GM12878 (cell line): ENCODE data around the gene FAR2. TPM values are rescaled to one million over a fixed set of nuclear protein-coding genes. Genes with fewer than 3 reads are reported as not detected.

Source experiments
- ATAC-seq: fragments of 200-7000 bp; cut with Tn5 transposase; 3 replicates; pipeline ENCODE4 v1.9.1; 2020; ENCODE audit warnings: mild to moderate bottlenecking, moderate library complexity
- BruUV-seq: library from RNA; stranded (reverse); fragments of 400-500 nt; replicated peaks from 2 replicates; lab custom pipeline; 2021; lab: Mats Ljungman, UMichigan
- CTCF ChIA-PET: fragments of 300-600 bp; sonication (Branson Sonifier 250); formaldehyde crosslinking; extraction: SDS; loops from one replicate; lab custom pipeline; 2021; ENCODE audit warnings: inconsistent platforms; lab: Yijun Ruan, JAX
- POLR2A ChIA-PET: fragments of 350-600 bp; formaldehyde crosslinking; extraction: SDS; loops from one replicate; lab custom pipeline; 2021; ENCODE audit warnings: inconsistent platforms; lab: Charles Lee
- RAD21 ChIA-PET: fragments of 300-600 bp; sonication (Branson Sonifier 250); formaldehyde crosslinking; loops from one replicate; lab custom pipeline; 2023; ENCODE audit warnings: antibody characterized with exemption; ENCODE audit not compliant: unreplicated experiment; lab: Charles Lee
- SMC1A ChIA-PET: fragments of 300-600 bp; sonication (Branson Sonifier 250); formaldehyde crosslinking; loops from one replicate; lab custom pipeline; 2023; ENCODE audit not compliant: unreplicated experiment, uncharacterized antibody; lab: Charles Lee
- DNase-seq: peaks from one replicate; pipeline ENCODE4 v3.0.0-alpha.2; 2011; ENCODE audit warnings: low read depth, low spot score
- FAIRE-seq: peaks from 3 replicates; lab custom pipeline; 2011; peaks lifted over from hg19 to GRCh38; lab: Jason Lieb, UNC
- H2AFZ ChIP-seq: 2 replicates; pipeline ENCODE4 v1.6.0; 2011; ENCODE audit warnings: low read depth, low read length, control low read depth; ENCODE audit not compliant: control insufficient read depth
- H3K27ac ChIP-seq: 2 replicates; pipeline ENCODE4 v1.5.1; 2011; ENCODE audit warnings: control low read depth; ENCODE audit not compliant: control insufficient read depth, insufficient read depth
- H3K27me3 ChIP-seq, 2 experiments: replicated peaks in 1 of 2; 2 replicates each; pipeline versions ENCODE4 v1.6.0 to v1.6.1; 2011; ENCODE audit warnings: low read length in 1 of 2; ENCODE audit not compliant: control insufficient read depth in 2 of 2, insufficient read depth in 2 of 2
- H3K36me3 ChIP-seq, 2 experiments: 2 replicates each; pipeline ENCODE4 v1.5.1; 2011; ENCODE audit warnings: low read length in 1 of 2; ENCODE audit not compliant: control insufficient read depth in 2 of 2, insufficient read depth in 2 of 2
- H3K4me1 ChIP-seq: 2 replicates; pipeline ENCODE4 v1.6.1; 2011; ENCODE audit warnings: mild to moderate bottlenecking, low read length, moderate library complexity, mixed read lengths; ENCODE audit not compliant: control insufficient read depth, insufficient read depth
- H3K4me2 ChIP-seq: 2 replicates; pipeline ENCODE4 v1.6.0; 2011; ENCODE audit warnings: control low read depth; ENCODE audit not compliant: control insufficient read depth, insufficient read depth
- H3K4me3 ChIP-seq: fragments of 200-600 bp; sonication (generic); 2 replicates; pipeline ENCODE4 v1.5.1; 2016
- H3K79me2 ChIP-seq: 2 replicates; pipeline ENCODE4 v1.6.0; 2011; ENCODE audit warnings: low read length; ENCODE audit not compliant: control insufficient read depth, insufficient read depth
- H3K9ac ChIP-seq: 2 replicates; pipeline ENCODE4 v1.8.0; 2011; ENCODE audit warnings: low read length, control low read depth, mixed read lengths; ENCODE audit not compliant: control insufficient read depth, insufficient read depth
- H3K9me3 ChIP-seq: replicated peaks from 3 replicates; pipeline ENCODE4 v1.5.1; 2011; ENCODE audit warnings: mild to moderate bottlenecking, low read length; ENCODE audit not compliant: control insufficient read depth, insufficient read depth
- H4K20me1 ChIP-seq: 2 replicates; pipeline ENCODE4 v1.6.0; 2011; ENCODE audit not compliant: control insufficient read depth, insufficient read depth
- CEBPB ChIP-seq, 2 experiments: fragments of 150-350 bp in 1 of 2; IDR thresholded peaks; 2 replicates each; pipeline ENCODE4 v1.6.1; 2012 to 2014; ENCODE audit warnings: low read depth in 2 of 2, low read length in 2 of 2, borderline replicate concordance in 1 of 2, inconsistent platforms in 1 of 2
- CHD2 ChIP-seq: IDR thresholded peaks from 2 replicates; pipeline ENCODE4 v1.6.1; 2011; ENCODE audit warnings: low read depth, low read length, improper control_type of control experiment, borderline replicate concordance
- CREM ChIP-seq: IDR thresholded peaks from 2 replicates; pipeline ENCODE4 v1.6.1; 2014; ENCODE audit warnings: antibody characterized with exemption, low read depth
- FOXK2 ChIP-seq: fragments of 450-650 bp; IDR thresholded peaks from 2 replicates; pipeline ENCODE4 v1.6.1; 2017; ENCODE audit warnings: mild to moderate bottlenecking, moderate library complexity
- IKZF2 ChIP-seq, 2 experiments: fragments of 450-650 bp; IDR thresholded peaks; 2 replicates each; pipeline ENCODE4 v1.6.1; 2017; ENCODE audit warnings: mild to moderate bottlenecking in 2 of 2, moderate library complexity in 2 of 2
- JUND ChIP-seq: IDR thresholded peaks from 2 replicates; pipeline ENCODE4 v1.6.1; 2012; ENCODE audit warnings: low read depth, mild to moderate bottlenecking, low read length, improper control_type of control experiment, moderate library complexity
- NFYA ChIP-seq: IDR thresholded peaks from 2 replicates; pipeline ENCODE4 v1.6.1; 2011; ENCODE audit warnings: low read depth, mild to moderate bottlenecking, low read length, improper control_type of control experiment, borderline replicate concordance
- PAX5 ChIP-seq: IDR thresholded peaks from 2 replicates; pipeline ENCODE4 v1.6.1; 2011; ENCODE audit warnings: low read depth, low read length, borderline replicate concordance
- PAX8 ChIP-seq: fragments of 450-650 bp; IDR thresholded peaks from 2 replicates; pipeline ENCODE4 v1.6.1; 2017; ENCODE audit warnings: mild to moderate bottlenecking, moderate library complexity
- POLR2AphosphoS2 ChIP-seq: IDR thresholded peaks from 2 replicates; pipeline ENCODE4 v1.6.1; 2011; ENCODE audit warnings: low read depth, mild to moderate bottlenecking, low read length, improper control_type of control experiment, moderate library complexity
- RFX5 ChIP-seq: IDR thresholded peaks from 2 replicates; pipeline ENCODE4 v1.6.1; 2011; ENCODE audit warnings: low read depth, low read length, improper control_type of control experiment
- SUZ12 ChIP-seq: fragments of 200-600 bp; sonication (generic); IDR thresholded peaks from one replicate; pipeline ENCODE4 v1.6.1; 2018; ENCODE audit warnings: antibody characterized with exemption, mild to moderate bottlenecking; ENCODE audit not compliant: unreplicated experiment
- USF1 ChIP-seq: IDR thresholded peaks from 2 replicates; pipeline ENCODE4 v1.6.1; 2011; ENCODE audit warnings: borderline replicate concordance, low read depth, mild to moderate bottlenecking, moderate library complexity, mixed read lengths, low read length; ENCODE audit not compliant: insufficient read depth; ENCODE audit errors: extremely low read length
- YBX1 ChIP-seq: fragments of 450-650 bp; IDR thresholded peaks from 2 replicates; pipeline ENCODE4 v1.6.1; 2016; ENCODE audit warnings: antibody characterized with exemption
- YY1 ChIP-seq: IDR thresholded peaks from 2 replicates; pipeline ENCODE4 v1.6.1; 2011; ENCODE audit warnings: low read depth, mild to moderate bottlenecking, low read length
- ZNF592 ChIP-seq: fragments of 450-650 bp; IDR thresholded peaks from 2 replicates; pipeline ENCODE4 v1.6.1; 2017; ENCODE audit warnings: mild to moderate bottlenecking, moderate library complexity
- WGBS: methylation state at CpG from one replicate; pipeline ENCODE4 v1.1.6; 2016; ENCODE audit warnings: low lambda C conversion rate; ENCODE audit not compliant: insufficient replicate concordance, insufficient coverage; ENCODE audit errors: missing lambda C conversion rate; 5-methylcytosine and 5-hydroxymethylcytosine counted together
- in situ Hi-C: fragments of 300-500 bp; cut with MboI; formaldehyde crosslinking; loops from 9 replicates; pipeline ENCODE4 v1.14.3; 2018; ENCODE audit warnings: mixed read lengths
- intact Hi-C: fragments of 100-400 bp; cut with micrococcal nuclease; formaldehyde crosslinking; loops from one replicate; pipeline ENCODE4 v1.14.2; 2022; ENCODE audit not compliant: unreplicated experiment
- polyA plus RNA-seq, 11 experiments: library from polyadenylated mRNA; depleted of rRNA in 4 of 11; unstranded in 6 of 11; stranded (reverse) in 5 of 11; fragments of >200 nt; fragmentation: Nextera tagmentation in 4 of 11; fragmentation: Illumina TruSeq in 1 of 11; extraction: Ambion mirVana in 4 of 11; extraction: Trizol in 1 of 11; gene quantifications; 1 replicate in 1 of 11; 2 replicates in 10 of 11; pipeline versions ENCODE4 v1.2.1 to v1.2.3, GENCODE V29; 2011 to 2016; ENCODE audit warnings: inconsistent platforms in 2 of 11, missing spikeins in 2 of 11, low read depth in 1 of 11
- total RNA-seq, 4 experiments: library from RNA; depleted of rRNA in 3 of 4; stranded (reverse); fragments of >200 nt in 3 of 4; fragmentation: Illumina TruSeq in 1 of 4; extraction: Trizol in 1 of 4; gene quantifications; 2 replicates each; pipeline versions ENCODE4 v1.2.1 to v1.2.3, GENCODE V29; 2013 to 2021
- TF ChIP-seq, protein P1 (sequence below): fragments of 450-650 bp; IDR thresholded peaks from 2 replicates; pipeline ENCODE4 v1.6.1; 2017; ENCODE audit warnings: borderline replicate concordance

Gene FAR2
- total and polyA plus RNA-seq, 10 of the 15 experiments (the other 5 are each of a cell fraction or from before 2014, with no cell fraction given) = 0.50 to 1.1 (median 0.65) TPM

DNA sequence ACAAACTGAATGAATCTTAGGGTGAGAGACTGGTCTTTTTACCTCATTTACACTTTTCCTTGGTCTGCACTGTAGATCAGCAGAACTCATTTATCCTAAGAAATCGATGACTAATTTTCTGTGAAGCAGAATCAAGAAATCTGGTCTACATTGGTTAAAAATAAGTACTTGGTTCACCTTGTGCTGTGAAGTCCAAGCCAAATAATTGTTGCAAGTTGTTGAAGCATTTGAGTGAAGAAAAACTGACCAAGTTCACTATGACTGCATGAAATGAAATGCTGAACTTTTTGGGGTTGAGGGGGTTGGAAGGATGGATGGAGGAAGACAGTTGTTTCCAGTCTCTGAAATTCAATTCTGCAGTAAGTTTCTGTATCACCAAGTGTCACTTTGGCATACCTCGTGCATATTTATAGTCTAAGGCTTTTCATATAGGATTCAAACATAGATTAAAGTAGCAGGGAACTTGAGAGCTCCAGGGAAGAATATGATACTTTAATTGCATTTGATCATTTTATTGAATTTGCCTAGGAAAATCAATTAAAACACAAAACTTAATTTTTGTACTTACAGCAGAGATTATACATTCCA is 75.0 kb downstream of the FAR2 start (continued):
- no peak for TF ChIP-seq ZNF592

- ChIA-PET SMC1A (no interaction called here), RAD21 (no interaction called here), CTCF (interaction anchor here (1.3 kb wide), 1 partner anchor 20 kb away, joined by 4 read pairs; no protein-coding TSS in a partner anchor), POLR2A (no interaction called here)
- no peak for ATAC-seq
- Histone ChIP-seq H3K4me3 (no peak overlapping the region), H3K27me3 (no peaks in the 10 kb centered on the region; a peak in 2 of 4 replicates), H3K4me1 (no peaks in the 10 kb centered on the region), H4K20me1 (no peaks in the 10 kb centered on the region), H3K36me3 (no peaks in the 10 kb centered on the region), H3K27ac (no peak overlapping the region), H3K9me3 (no peaks in the 10 kb centered on the region; the same call in 2 of the 3 replicates), H3K9ac (no peak overlapping the region), H3K79me2 (no peaks in the 10 kb centered on the region), H3K4me2 (no peak overlapping the region), H2AFZ (no peak overlapping the region)
- 10% methylated on average over 4 of the region's 4 CpGs for WGBS
- DNase-seq = no peak
- in situ Hi-C loops = no loop called here
- intact Hi-C loops = no loop called here
- no peak for FAIRE-seq
- no TSS peak for BruUV-seq
- TF ChIP-seq, protein P1, sequence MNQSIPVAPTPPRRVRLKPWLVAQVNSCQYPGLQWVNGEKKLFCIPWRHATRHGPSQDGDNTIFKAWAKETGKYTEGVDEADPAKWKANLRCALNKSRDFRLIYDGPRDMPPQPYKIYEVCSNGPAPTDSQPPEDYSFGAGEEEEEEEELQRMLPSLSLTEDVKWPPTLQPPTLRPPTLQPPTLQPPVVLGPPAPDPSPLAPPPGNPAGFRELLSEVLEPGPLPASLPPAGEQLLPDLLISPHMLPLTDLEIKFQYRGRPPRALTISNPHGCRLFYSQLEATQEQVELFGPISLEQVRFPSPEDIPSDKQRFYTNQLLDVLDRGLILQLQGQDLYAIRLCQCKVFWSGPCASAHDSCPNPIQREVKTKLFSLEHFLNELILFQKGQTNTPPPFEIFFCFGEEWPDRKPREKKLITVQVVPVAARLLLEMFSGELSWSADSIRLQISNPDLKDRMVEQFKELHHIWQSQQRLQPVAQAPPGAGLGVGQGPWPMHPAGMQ = no peak
- no peak for TF ChIP-seq RFX5
- no peak for TF ChIP-seq USF1
- no peak for TF ChIP-seq CHD2
- no peak for TF ChIP-seq IKZF2 (IDR thresholded peaks at IDR 0.05)
- TF ChIP-seq YY1 = no peak
- no peak for TF ChIP-seq POLR2AphosphoS2
- no peak for TF ChIP-seq CEBPB (IDR thresholded peaks at IDR 0.05; ENCODE audit: borderline replicate concordance in 1 of 2, low read depth in 2 of 2, low read length in 2 of 2)
- TF ChIP-seq FOXK2 = no peak
- no peak for TF ChIP-seq SUZ12
- no peak for TF ChIP-seq JUND
- no peak for TF ChIP-seq PAX5
- TF ChIP-seq CREM = no peak
- TF ChIP-seq PAX8 = no peak
- TF ChIP-seq NFYA = no peak
- no peak for TF ChIP-seq YBX1
Observed at GRCh38 chr12:29224572-29224971, 75.5 kb downstream of the FAR2 start.
